AG08396 (cell line): ENCODE results near the gene HNRNPM.
"Not testable (repeated sequence)": the region's sequence is repeated elsewhere in the genome, so short reads cannot be mapped to it uniquely, and the experiment has no call there.

Experiments used
- DNase-seq: peaks from one replicate; pipeline ENCODE4 v3.0.0; 2012; ENCODE audit warnings: low spot score, mixed read lengths

HNRNPM gene

GRCh38 chr19:8425331-8425730 is 19.4 kb upstream of the HNRNPM start:
- DNase-seq = not testable (repeated sequence)

GRCh38 chr19:8426283-8426682 is 18.5 kb upstream of the HNRNPM start:
- DNase-seq = no peak

GRCh38 chr19:8429044-8429443 is 15.7 kb upstream of the HNRNPM start:
- DNase-seq = no peak

- DNase-seq = no peak
Observed at GRCh38 chr19:8429826-8430225, 14.9 kb upstream of the HNRNPM start.

GRCh38 chr19:8430650-8431049 is 14.1 kb upstream of the HNRNPM start:
- no peak for DNase-seq

GRCh38 chr19:8438236-8438635 is 6.5 kb upstream of the HNRNPM start:
- no peak for DNase-seq

- no peak for DNase-seq
Observed at GRCh38 chr19:8441725-8442544, 2.8 kb upstream of the HNRNPM start.

- not testable (repeated sequence) for DNase-seq
Observed at GRCh38 chr19:8444140-8444676, 567 bp upstream of the HNRNPM start.

- DNase-seq = peak; percentile 45
Observed at GRCh38 chr19:8445488-8446001, 770 bp downstream of the HNRNPM start.

GRCh38 chr19:8446061-8446709 is 1.4 kb downstream of the HNRNPM start:
- no peak for DNase-seq

- DNase-seq = no peak
Observed at GRCh38 chr19:8449830-8450229, 5.1 kb downstream of the HNRNPM start.

GRCh38 chr19:8451377-8451776 is 6.6 kb downstream of the HNRNPM start:
- no peak for DNase-seq

GRCh38 chr19:8451885-8452284 is 7.1 kb downstream of the HNRNPM start:
- peak; percentile 56 for DNase-seq

- DNase-seq = no peak
Observed at GRCh38 chr19:8452446-8453123, 7.8 kb downstream of the HNRNPM start.

- DNase-seq = no peak
Observed at GRCh38 chr19:8453616-8454015, 8.8 kb downstream of the HNRNPM start.

GRCh38 chr19:8454218-8454617 is 9.4 kb downstream of the HNRNPM start:
- no peak for DNase-seq

- DNase-seq = no peak
Observed at GRCh38 chr19:8455018-8455417, 10.2 kb downstream of the HNRNPM start.

- DNase-seq = no peak
Observed at GRCh38 chr19:8456064-8456463, 11.3 kb downstream of the HNRNPM start.

GRCh38 chr19:8457209-8457608 is 12.4 kb downstream of the HNRNPM start:
- DNase-seq = no peak

- no peak for DNase-seq
Observed at GRCh38 chr19:8457827-8458226, 13.1 kb downstream of the HNRNPM start.

GRCh38 chr19:8458380-8458779 is 13.6 kb downstream of the HNRNPM start:
- no peak for DNase-seq

- no peak for DNase-seq
Observed at GRCh38 chr19:8459095-8459494, 14.3 kb downstream of the HNRNPM start.
